GM21737 (cell line): Measurements from ENCODE around the gene ARHGAP30.

Source experiments
- ATAC-seq: cut with Tn5 transposase; IDR thresholded peaks from one replicate; pipeline ENCODE4 v1.9.1; 2021; ENCODE audit warnings: mild to moderate bottlenecking, moderate library complexity; ENCODE audit not compliant: unreplicated experiment

The ARHGAP30 gene

DNA sequence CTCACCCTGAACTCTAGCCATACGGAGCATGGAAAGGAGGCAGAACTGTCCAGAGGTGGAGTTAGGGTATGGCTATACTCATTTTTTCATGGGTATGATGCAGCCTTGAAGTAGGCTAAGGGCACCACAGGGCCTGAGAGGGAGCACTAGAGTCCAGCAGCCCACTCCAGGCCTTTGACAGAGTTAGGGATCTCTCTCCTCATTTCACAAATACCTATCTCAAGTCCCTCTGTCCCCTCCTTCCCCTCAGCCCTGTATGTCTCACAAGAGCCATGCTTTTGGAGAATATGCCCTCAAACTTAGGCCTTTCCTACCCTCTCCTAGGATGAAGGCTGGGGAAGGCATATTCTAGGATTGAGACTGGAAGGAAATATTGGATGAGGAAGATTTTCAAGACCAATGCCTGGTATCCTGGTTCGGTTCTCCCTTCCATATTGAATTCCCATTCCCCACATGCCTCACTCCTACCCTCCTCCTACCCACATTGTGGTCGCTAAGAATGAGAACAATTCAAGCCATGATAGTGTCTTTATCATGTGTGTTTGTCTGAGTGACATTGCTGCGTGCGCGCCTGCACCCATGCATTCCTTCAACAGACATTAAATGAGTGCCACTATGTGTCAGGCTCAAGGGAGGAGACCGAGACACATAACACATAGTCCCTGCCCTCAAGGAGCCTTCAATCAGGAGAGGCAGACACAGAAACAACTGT, 22.3 kb upstream of the ARHGAP30 start:
- no peak for ATAC-seq

DNA sequence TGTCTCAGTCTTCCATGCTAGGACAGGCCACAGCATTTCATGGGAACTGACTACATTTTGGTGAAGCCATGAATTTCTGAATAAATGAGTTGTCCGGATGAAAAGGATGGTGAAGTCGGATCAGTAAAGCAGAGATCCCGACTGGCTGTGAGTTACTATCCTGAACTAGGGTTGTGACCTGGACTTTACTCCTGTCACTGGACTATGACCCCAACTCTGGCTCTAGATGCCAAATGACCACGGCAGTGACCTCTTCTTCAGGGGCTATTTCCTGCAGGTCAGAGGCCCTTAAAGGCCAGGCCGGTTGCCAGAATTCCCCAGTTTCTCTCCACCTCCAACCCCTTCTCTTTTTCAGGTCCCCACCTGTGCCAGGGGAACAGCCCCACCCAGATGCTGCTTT, 21.4 kb upstream of the ARHGAP30 start:
- ATAC-seq: no peak

- no peak for ATAC-seq
These were observed 20.9 kb upstream of the ARHGAP30 start for GRCh38 chr1:161090617-161091016.

DNA sequence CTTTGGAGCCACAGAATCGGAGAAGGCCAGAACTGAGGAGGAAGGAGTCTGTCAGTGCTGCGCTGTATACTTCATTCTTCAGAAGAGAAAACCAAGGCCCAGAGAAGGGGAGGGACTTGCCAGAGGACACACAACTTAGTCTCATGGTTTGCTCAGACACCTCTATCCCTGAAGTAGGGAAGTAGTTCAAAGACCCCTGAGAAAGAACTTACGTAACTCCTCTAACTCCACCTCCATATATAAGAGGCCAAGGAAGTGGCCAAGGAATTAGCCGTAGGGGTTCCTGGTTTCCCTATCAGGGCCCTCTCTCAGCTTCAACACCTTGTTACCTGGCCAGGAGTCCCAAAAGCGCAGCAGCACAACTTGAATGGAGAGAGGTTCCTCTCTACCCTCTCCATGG, 20.2 kb upstream of the ARHGAP30 start:
- no peak for ATAC-seq

DNA sequence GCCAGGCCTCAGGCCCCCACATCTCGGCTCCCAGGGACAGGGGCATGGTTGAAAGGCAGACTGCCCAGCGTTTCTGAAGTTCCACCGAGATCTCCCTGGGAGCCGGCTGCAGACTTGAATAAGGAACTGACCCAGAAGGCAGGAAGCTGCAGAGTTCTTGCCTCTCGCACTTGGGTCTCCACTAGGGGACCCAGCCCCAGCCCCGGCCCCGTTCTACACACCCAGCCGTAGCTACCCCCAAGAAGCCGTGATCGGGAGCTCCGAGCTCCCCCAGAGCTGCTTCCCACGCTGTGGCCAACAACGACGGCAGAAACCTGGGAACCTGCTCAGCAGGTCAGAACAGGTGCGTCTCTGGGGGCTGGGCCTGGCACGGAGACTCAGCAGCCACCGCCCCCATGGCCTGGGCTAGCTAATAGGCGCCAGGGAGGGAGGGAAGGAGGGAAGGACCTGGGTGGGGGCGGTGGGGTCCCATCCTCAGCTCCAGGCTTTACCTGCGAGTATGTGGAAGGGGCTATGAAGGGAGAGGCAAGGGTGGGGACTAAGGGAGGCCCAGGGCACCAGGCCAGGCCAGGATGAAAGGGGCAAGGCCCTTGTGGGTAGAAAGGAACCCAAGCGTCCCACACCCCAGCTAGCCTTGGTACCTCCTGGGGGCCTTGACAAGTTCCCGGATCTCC, 19.7 kb upstream of the ARHGAP30 start, which contains the start of gene NECTIN4:
TSS of gene NECTIN4 (minus strand) at position 308 of the 674 bp plus-strand sequence. CDS start at position 46, 262 bp downstream.
- ATAC-seq: no peak

DNA sequence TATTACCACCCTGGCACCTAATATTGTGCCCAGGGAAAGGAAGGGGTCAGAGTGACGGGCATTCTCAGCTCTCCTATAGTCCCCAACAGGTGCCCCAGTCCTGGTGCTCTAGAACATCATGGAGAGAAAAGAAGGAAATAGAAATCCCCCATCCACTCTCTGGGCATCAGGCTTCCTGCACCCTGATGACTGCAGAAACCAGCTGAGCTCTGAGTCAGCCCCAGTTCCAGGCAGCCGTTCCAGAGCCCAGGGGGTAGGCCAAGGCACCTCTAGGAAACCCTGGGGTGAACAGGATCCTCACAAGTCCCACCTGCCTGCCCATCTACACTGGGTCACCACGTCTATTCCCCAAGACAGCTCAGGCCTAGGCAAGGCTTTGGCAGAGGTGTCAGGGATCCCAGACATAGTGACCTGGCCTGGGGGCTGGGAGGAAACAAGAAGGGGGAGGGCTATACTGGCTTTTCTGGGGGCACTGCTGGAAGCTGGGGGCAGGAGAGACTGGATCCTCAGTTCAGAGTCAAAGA, 19.0 kb upstream of the ARHGAP30 start:
- ATAC-seq: no peak

DNA sequence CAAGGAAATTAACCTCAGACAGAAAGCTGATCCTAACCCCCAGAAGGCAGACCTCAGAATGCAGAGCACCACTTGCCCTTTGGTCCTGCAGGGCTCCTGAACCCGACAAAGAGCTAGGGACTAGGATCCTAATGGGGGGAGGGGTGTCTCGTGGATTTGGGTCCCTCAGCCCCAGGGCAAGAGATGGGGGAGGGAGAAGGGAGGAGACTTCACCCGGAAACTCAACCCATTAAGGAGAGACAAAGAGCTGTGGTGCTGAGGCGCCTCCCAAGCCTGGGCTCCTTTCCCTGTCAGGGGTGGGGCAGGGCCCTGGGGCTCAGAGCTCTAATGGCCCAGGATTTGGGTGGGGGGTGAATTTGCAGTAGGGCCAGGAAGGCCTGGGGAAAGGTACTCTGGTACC, 16.8 kb upstream of the ARHGAP30 start:
- no peak for ATAC-seq

DNA sequence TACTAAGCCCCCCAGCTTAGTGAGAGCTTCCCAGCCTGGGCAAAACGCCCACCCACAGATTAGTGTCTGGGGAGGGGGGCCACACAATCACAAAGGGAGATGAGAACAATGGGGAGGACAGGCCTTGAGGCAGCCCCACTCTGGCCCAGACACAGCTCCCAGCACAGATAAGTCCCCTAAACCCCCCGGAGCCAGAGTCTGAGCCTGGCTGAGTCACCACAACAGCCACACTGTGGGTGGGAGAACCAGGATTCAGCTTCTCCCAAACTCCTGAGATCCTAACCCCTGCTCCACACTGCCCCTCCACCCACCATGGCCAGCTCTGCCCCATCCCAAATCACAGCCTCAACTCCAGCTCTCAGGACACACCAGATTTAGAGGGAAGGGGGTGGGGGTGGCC, 15.5 kb upstream of the ARHGAP30 start:
- ATAC-seq: no peak

DNA sequence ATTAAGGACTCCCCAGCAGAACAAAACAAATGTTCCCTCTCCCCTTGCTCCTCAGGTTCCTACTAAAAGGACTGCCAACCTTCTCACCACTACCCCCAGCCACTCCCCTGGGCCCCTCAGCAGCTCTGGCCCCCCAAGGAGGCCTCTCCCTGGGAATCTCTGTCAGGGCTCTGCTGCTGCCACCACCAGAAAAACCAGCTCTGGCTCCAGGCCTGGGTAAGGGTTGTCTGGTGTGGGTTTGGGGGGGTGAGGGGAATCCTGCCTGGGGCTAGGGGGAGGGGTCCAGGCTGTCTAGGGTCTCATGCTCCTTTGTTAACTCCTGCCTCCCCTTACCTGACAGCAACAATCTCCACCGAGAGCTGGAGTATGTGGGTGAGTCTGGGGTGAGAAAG, 14.9 kb upstream of the ARHGAP30 start:
- no peak for ATAC-seq

DNA sequence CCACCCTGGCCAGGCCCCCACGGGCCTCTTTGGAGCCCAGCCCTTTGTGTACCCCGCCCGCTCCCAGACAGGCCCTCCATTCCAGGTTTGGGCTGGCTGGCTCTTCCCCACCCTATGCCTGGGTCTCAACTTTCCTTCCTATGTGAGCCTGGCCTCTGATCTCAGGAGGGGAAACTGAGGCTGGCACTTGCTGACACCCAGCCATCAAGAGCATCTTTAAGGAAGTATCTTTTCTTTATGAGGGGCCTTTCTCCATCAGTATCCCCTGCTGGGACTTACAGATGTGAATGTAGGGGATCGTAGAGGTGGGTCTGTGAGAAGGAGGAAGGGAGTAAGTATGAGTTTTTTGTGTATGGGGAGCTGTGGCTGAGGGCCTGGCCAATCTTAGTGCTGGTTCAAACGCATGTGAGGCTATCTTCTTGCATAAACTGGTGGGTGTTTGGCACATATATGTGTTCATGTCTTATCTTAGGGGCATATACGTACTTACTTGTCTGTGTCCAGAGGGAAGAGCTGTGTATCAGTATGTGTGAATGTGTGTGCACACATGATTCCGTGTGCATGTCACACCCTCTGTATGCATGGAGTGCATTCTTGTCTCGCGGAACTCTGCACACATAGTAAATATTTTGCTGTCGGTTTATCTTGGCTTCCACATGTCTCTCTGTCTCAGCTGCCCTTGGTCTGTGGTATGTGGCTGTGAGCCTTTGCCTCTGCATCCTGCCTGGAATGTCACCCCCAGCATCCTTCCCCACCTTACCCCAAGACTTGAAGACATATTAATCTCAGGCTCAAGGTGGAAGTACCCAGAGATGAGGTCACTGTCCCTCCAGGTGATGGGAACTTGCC, 14.3 kb upstream of the ARHGAP30 start:
- ATAC-seq: no peak

GRCh38 chr1:161082996-161083747, 13.5 kb upstream of the ARHGAP30 start:
- ATAC-seq: no peak

- no peak for ATAC-seq
These were observed 12.8 kb upstream of the ARHGAP30 start for GRCh38 chr1:161082483-161082882.

DNA sequence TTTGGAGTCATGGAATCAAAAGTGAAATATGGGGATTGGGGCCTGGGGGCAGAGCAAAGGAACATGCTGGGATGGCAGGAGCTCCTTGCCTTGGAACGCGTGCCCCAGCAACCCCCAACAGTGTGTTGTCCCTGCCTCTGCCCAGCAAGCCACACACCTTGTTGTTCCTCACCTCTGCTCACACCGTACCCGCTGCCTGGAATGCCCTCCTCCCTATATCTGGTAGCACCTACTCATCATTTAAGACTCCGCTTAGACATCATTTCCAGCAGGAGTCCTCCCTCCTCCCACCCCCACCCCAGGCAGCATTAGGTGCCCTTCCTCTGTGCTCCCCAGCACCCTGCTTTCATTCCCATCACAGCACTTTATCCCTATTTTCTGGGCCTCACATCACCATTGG, 11.8 kb upstream of the ARHGAP30 start:
- no peak for ATAC-seq

- ATAC-seq: no peak
These were observed 11.0 kb upstream of the ARHGAP30 start for GRCh38 chr1:161080441-161081405.

- no peak for ATAC-seq
These were observed 9.9 kb upstream of the ARHGAP30 start for GRCh38 chr1:161079436-161080110.

DNA sequence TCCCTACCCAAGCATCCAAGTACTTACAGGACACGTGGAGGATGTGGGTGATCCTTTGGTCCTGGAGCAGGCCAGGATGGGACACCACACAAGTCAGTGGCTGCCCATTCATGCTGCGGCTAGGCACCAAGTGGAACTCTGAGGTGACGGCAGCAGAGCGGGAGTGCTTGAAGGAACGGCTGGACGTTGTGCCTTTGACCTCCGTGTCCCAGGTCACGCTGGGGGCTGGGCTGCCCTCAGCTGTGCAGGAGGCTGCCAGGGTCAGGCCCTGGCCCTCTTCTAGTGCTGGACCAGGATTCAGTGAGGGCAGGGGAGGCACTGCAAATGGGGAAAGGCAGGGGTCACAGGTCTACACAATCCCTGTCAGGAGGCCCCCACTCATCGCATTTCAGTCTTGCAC, 7.7 kb upstream of the ARHGAP30 start:
- no peak for ATAC-seq

DNA sequence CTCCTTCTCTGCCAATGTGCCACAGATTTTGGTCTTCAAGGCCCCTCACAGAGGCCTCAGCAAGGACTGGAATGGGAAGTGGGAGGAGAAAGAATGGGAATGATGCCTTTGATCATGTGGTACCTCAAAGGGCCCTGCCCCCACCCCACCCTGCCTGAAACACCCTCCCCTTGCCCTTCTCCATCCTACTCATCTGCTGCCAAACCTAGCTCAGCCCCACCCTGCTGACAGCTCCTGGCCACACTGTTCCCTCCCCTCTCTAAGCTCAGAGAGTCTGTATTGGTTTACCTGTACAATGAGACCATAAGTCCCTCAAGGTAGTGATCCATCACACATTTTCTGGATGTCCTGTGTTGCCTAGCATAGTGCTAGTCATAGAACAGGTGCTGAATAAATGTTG, 6.7 kb upstream of the ARHGAP30 start:
- no peak for ATAC-seq

DNA sequence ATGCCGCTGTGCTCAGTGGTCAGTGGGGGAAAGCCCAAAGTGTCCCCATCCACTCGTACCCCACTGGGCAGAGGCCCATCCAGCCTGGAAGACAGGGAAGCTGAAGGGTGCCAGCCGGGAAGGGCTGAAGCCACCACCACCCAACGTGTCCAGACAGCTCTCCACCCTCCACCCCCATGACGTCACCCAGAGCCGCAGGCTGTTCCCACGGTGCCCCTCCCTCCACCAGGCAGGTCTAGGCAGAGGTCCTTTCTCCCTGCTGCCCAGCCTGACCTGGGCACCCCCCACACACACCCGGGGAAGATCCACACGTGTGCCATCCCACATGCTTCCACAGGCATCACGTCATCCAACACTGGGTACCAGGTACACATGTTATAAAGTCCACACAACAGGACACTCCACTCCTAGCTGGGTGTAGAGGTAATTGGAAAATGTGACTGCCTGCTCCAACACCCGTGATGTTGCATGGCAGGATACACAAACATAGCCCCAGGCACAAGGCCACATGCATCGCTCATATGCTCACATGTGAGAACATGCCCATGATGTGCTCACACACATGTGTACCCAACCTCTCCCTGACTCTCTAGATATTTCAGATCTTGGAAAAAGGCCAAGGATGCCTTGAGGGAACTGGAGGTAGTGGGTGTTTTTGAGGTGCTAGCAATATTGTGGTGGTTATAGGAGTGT, 5.1 kb upstream of the ARHGAP30 start:
- ATAC-seq: no peak
